Memory B cell (primary cell): Measurements from ENCODE around the gene ITGB5.

Experiments
- ATAC-seq: fragments of 150-1000 bp; cut with Tn5 transposase; 2 replicates; pipeline ENCODE4 v1.10.0; 2021; ENCODE audit warnings: low read depth, mild to moderate bottlenecking, moderate library complexity
- DNase-seq, 2 donors: peaks; one replicate each; pipeline ENCODE4 v3.0.0; 2022; ENCODE audit warnings: low spot score in 2 of 2
- H3K27ac Mint-ChIP-seq: one replicate; pipeline ENCODE4 v1.8.0; 2022; ENCODE audit warnings: mild to moderate bottlenecking, moderate library complexity, mixed read lengths
- H3K27me3 Mint-ChIP-seq: one replicate; pipeline ENCODE4 v1.8.0; 2022; ENCODE audit warnings: mixed read lengths
- H3K36me3 Mint-ChIP-seq: one replicate; pipeline ENCODE4 v1.8.0; 2022; ENCODE audit warnings: mild to moderate bottlenecking, mixed read lengths
- H3K4me1 Mint-ChIP-seq: one replicate; pipeline ENCODE4 v1.8.0; 2022; ENCODE audit warnings: mixed read lengths
- H3K4me3 Mint-ChIP-seq: one replicate; pipeline ENCODE4 v1.8.0; 2022; ENCODE audit warnings: mild to moderate bottlenecking, moderate library complexity, mixed read lengths
- H3K9me3 Mint-ChIP-seq: one replicate; pipeline ENCODE4 v1.8.0; 2022; ENCODE audit warnings: mixed read lengths

The ITGB5 gene

GRCh38 chr3:124812291-124813265 lies 74.6 kb downstream of the ITGB5 start:
- no peak overlapping the region for H3K27ac Mint-ChIP-seq
- no peaks in the 10 kb centered on the region for H3K36me3 Mint-ChIP-seq
- H3K4me1 Mint-ChIP-seq: peaks cover 2% of the 10 kb centered on the region
- DNase-seq (no peak), ATAC-seq (no peak)
- peaks cover 5% of the 10 kb centered on the region for H3K27me3 Mint-ChIP-seq
- no peaks in the 10 kb centered on the region for H3K9me3 Mint-ChIP-seq
- no peak overlapping the region for H3K4me3 Mint-ChIP-seq

GRCh38 chr3:124811436-124811835 lies 75.7 kb downstream of the ITGB5 start:
- Mint-ChIP-seq H3K27me3 (peaks cover 5% of the 10 kb centered on the region), H3K4me1 (peaks cover under 1% of the 10 kb centered on the region), H3K27ac (no peak overlapping the region), H3K9me3 (no peaks in the 10 kb centered on the region), H3K4me3 (no peak overlapping the region), H3K36me3 (no peaks in the 10 kb centered on the region)
- ATAC-seq: no peak
- no peak for DNase-seq

GRCh38 chr3:124810970-124811369 lies 76.2 kb downstream of the ITGB5 start:
- DNase-seq (no peak), ATAC-seq (no peak)
- Mint-ChIP-seq H3K4me3 (no peak overlapping the region), H3K27ac (no peak overlapping the region), H3K9me3 (no peaks in the 10 kb centered on the region), H3K27me3 (peaks cover 7% of the 10 kb centered on the region), H3K4me1 (no peaks in the 10 kb centered on the region), H3K36me3 (no peaks in the 10 kb centered on the region)

- ATAC-seq (no peak), DNase-seq (no peak)
- no peaks in the 10 kb centered on the region for H3K9me3 Mint-ChIP-seq
- no peaks in the 10 kb centered on the region for H3K4me1 Mint-ChIP-seq
- H3K27ac Mint-ChIP-seq: no peak overlapping the region
- no peak overlapping the region for H3K4me3 Mint-ChIP-seq
- H3K36me3 Mint-ChIP-seq: no peaks in the 10 kb centered on the region
- peaks cover 8% of the 10 kb centered on the region for H3K27me3 Mint-ChIP-seq
Observed at GRCh38 chr3:124809039-124809438, 78.1 kb downstream of the ITGB5 start.

GRCh38 chr3:124805671-124806070 lies 81.5 kb downstream of the ITGB5 start:
- Mint-ChIP-seq H3K27me3 (peaks cover 15% of the 10 kb centered on the region), H3K36me3 (no peaks in the 10 kb centered on the region), H3K27ac (no peak overlapping the region), H3K4me1 (no peaks in the 10 kb centered on the region), H3K9me3 (no peaks in the 10 kb centered on the region), H3K4me3 (no peak overlapping the region)
- ATAC-seq: no peak
- no peak for DNase-seq

GRCh38 chr3:124804875-124805274 lies 82.3 kb downstream of the ITGB5 start:
- ATAC-seq (no peak), DNase-seq (no peak)
- H3K27me3 Mint-ChIP-seq: peaks cover 13% of the 10 kb centered on the region
- no peak overlapping the region for H3K4me3 Mint-ChIP-seq
- H3K36me3 Mint-ChIP-seq: no peaks in the 10 kb centered on the region
- H3K9me3 Mint-ChIP-seq: no peaks in the 10 kb centered on the region
- H3K27ac Mint-ChIP-seq: no peak overlapping the region
- no peaks in the 10 kb centered on the region for H3K4me1 Mint-ChIP-seq

- ATAC-seq: no peak
- H3K4me1 Mint-ChIP-seq: no peaks in the 10 kb centered on the region
- peaks cover 13% of the 10 kb centered on the region for H3K27me3 Mint-ChIP-seq
- no peak overlapping the region for H3K27ac Mint-ChIP-seq
- DNase-seq: no peak
- no peak overlapping the region for H3K4me3 Mint-ChIP-seq
- H3K36me3 Mint-ChIP-seq: no peaks in the 10 kb centered on the region
- H3K9me3 Mint-ChIP-seq: no peaks in the 10 kb centered on the region
Observed at GRCh38 chr3:124802702-124803101, 84.5 kb downstream of the ITGB5 start.

GRCh38 chr3:124802061-124802698 lies 85.0 kb downstream of the ITGB5 start:
- H3K9me3 Mint-ChIP-seq: no peaks in the 10 kb centered on the region
- ATAC-seq (no peak), DNase-seq (no peak)
- H3K4me1 Mint-ChIP-seq: no peaks in the 10 kb centered on the region
- H3K27ac Mint-ChIP-seq: no peak overlapping the region
- H3K27me3 Mint-ChIP-seq: peaks cover 17% of the 10 kb centered on the region
- H3K36me3 Mint-ChIP-seq: no peaks in the 10 kb centered on the region
- no peak overlapping the region for H3K4me3 Mint-ChIP-seq

- H3K27me3 Mint-ChIP-seq: peaks cover 15% of the 10 kb centered on the region
- DNase-seq (no peak), ATAC-seq (no peak)
- H3K4me3 Mint-ChIP-seq: no peak overlapping the region
- no peaks in the 10 kb centered on the region for H3K36me3 Mint-ChIP-seq
- no peak overlapping the region for H3K27ac Mint-ChIP-seq
- no peaks in the 10 kb centered on the region for H3K4me1 Mint-ChIP-seq
- no peaks in the 10 kb centered on the region for H3K9me3 Mint-ChIP-seq
Observed at GRCh38 chr3:124800511-124801258, 86.5 kb downstream of the ITGB5 start.

GRCh38 chr3:124800076-124800475 lies 87.1 kb downstream of the ITGB5 start:
- Mint-ChIP-seq H3K27me3 (peaks cover 14% of the 10 kb centered on the region), H3K27ac (no peak overlapping the region)

GRCh38 chr3:124799676-124800075 lies 87.5 kb downstream of the ITGB5 start:
- peaks cover 16% of the 10 kb centered on the region for H3K27me3 Mint-ChIP-seq
- no peaks in the 10 kb centered on the region for H3K9me3 Mint-ChIP-seq
- no peak overlapping the region for H3K4me3 Mint-ChIP-seq
- H3K36me3 Mint-ChIP-seq: no peaks in the 10 kb centered on the region
- no peak overlapping the region for H3K27ac Mint-ChIP-seq
- DNase-seq (no peak), ATAC-seq (no peak)
- H3K4me1 Mint-ChIP-seq: no peaks in the 10 kb centered on the region

More at GRCh38 chr3:124800076-124800475, 87.1 kb downstream of the ITGB5 start:
- no peak overlapping the region for H3K4me3 Mint-ChIP-seq
- no peaks in the 10 kb centered on the region for H3K36me3 Mint-ChIP-seq
- H3K9me3 Mint-ChIP-seq: no peaks in the 10 kb centered on the region
- no peak for ATAC-seq
- DNase-seq: no peak
- no peaks in the 10 kb centered on the region for H3K4me1 Mint-ChIP-seq

- ATAC-seq (no peak), DNase-seq (no peak)
- no peaks in the 10 kb centered on the region for H3K9me3 Mint-ChIP-seq
- H3K4me1 Mint-ChIP-seq: no peaks in the 10 kb centered on the region
- H3K27me3 Mint-ChIP-seq: peaks cover 15% of the 10 kb centered on the region
- no peak overlapping the region for H3K4me3 Mint-ChIP-seq
- no peaks in the 10 kb centered on the region for H3K36me3 Mint-ChIP-seq
- H3K27ac Mint-ChIP-seq: no peak overlapping the region
Observed at GRCh38 chr3:124797426-124797945, 89.7 kb downstream of the ITGB5 start.

- no peak overlapping the region for H3K27ac Mint-ChIP-seq
- DNase-seq (no peak), ATAC-seq (no peak)
- no peak overlapping the region for H3K4me3 Mint-ChIP-seq
- no peaks in the 10 kb centered on the region for H3K4me1 Mint-ChIP-seq
- no peaks in the 10 kb centered on the region for H3K9me3 Mint-ChIP-seq
- peaks cover 11% of the 10 kb centered on the region for H3K27me3 Mint-ChIP-seq
- no peaks in the 10 kb centered on the region for H3K36me3 Mint-ChIP-seq
Observed at GRCh38 chr3:124796477-124796876, 90.7 kb downstream of the ITGB5 start.
